ENCODE measurements around the gene MISP. TPM values are rescaled to one million over a fixed set of nuclear protein-coding genes. Genes with fewer than 3 reads are reported as not detected.

The MISP gene
- total and polyA plus RNA-seq, 9 of the 15 experiments (the other 6 are each of a cell fraction or from before 2014, with no cell fraction given), result 0.04 to 0.29 (median 0.05) TPM; not detected in 5

DNA sequence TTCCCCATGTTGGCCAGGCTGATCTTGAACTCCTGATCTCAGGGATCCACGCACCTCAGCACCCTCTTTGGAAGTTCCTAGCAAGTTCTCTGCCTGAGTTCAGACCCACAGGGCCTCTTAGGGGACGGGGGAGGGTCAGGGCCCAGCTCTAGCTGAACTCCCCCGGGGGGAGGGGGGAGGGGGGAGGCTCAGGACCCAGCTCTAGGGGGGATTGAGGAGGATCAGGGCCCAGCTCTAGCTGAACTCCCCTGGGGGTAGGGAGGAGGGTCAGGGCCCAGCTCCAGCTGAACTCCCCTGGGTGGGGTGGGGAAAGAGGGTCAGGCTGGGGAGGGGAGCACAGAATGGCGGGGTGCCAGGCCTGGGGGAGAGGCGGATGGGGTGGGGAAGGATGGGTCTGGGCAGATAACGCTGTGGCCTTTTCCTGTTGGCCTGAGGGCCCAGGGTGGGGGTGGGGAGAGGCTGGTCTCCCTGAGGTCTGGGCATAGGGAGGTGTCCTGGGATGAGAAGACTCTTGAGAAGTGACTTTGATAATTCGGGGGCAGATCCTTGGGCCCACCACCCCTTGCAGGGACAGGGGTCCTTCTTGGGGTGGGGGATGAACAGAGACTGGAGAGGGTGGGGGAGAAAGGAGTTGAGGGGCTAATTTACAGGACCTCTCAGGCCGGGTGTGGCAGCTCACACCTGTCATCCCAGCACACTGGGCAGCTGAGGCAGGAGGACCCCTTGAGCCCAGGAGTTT lies 40.8 kb downstream of the MISP start (continued):
- TF ChIP-seq ZNF589 (CRISPR knock-in tag; IDR thresholded peaks at IDR 0.05; ENCODE audit: low read depth) (peak; percentile 64; the same call in 1 of the 2 replicates), CEBPG (CRISPR knock-in tag; IDR thresholded peaks at IDR 0.05) (no peak), CEBPG (tag; conservative IDR thresholded peaks at IDR 0.05 in 1 of 2, IDR thresholded peaks at IDR 0.05 in 1 of 2) (no peak), ESRRA (IDR thresholded peaks at IDR 0.05; ENCODE audit: borderline replicate concordance, low read depth) (no peak), GATAD2B (IDR thresholded peaks at IDR 0.05; ENCODE audit: borderline replicate concordance) (no peak), ARNT (IDR thresholded peaks at IDR 0.05) (no peak), HNRNPH1 (optimal IDR thresholded peaks at IDR 0.05; ENCODE audit: low read depth, low read length) (no peak), MTA2 (IDR thresholded peaks at IDR 0.05; ENCODE audit: low read depth) (peak; percentile 51), ATF7 (IDR thresholded peaks at IDR 0.05) (no peak), RFX5 (IDR thresholded peaks at IDR 0.05; ENCODE audit: low read depth, low read length) (no peak), DPF2 (IDR thresholded peaks at IDR 0.05) (peak; percentile 80), MTF1 (CRISPR knock-in tag; IDR thresholded peaks at IDR 0.05; ENCODE audit: borderline replicate concordance) (no peak), CREBBP (IDR thresholded peaks at IDR 0.05; ENCODE audit: low read depth, low read length) (no peak), NCOA4 (IDR thresholded peaks at IDR 0.05; ENCODE audit: partially characterized antibody) (no peak), TCF7L2 (IDR thresholded peaks at IDR 0.05; ENCODE audit: low read depth, low read length) (no peak), NEUROD1 (IDR thresholded peaks at IDR 0.05; ENCODE audit: borderline replicate concordance, low read depth, low read length, partially characterized antibody) (peak; percentile 73), BRD4 (IDR thresholded peaks at IDR 0.05) (peak; percentile 83; the same call in 1 of the 2 replicates)
- TF ChIP-seq, protein P1, sequence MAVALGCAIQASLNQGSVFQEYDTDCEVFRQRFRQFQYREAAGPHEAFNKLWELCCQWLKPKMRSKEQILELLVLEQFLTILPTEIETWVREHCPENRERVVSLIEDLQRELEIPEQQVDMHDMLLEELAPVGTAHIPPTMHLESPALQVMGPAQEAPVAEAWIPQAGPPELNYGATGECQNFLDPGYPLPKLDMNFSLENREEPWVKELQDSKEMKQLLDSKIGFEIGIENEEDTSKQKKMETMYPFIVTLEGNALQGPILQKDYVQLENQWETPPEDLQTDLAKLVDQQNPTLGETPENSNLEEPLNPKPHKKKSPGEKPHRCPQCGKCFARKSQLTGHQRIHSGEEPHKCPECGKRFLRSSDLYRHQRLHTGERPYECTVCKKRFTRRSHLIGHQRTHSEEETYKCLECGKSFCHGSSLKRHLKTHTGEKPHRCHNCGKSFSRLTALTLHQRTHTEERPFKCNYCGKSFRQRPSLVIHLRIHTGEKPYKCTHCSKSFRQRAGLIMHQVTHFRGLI (CRISPR knock-in tag; IDR thresholded peaks at IDR 0.05), result no peak
- TF ChIP-seq, protein P2, sequence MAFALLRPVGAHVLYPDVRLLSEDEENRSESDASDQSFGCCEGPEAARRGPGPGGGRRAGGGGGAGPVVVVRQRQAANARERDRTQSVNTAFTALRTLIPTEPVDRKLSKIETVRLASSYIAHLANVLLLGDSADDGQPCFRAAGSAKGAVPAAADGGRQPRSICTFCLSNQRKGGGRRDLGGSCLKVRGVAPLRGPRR (CRISPR knock-in tag; IDR thresholded peaks at IDR 0.05), result no peak
- TF ChIP-seq, protein P3, sequence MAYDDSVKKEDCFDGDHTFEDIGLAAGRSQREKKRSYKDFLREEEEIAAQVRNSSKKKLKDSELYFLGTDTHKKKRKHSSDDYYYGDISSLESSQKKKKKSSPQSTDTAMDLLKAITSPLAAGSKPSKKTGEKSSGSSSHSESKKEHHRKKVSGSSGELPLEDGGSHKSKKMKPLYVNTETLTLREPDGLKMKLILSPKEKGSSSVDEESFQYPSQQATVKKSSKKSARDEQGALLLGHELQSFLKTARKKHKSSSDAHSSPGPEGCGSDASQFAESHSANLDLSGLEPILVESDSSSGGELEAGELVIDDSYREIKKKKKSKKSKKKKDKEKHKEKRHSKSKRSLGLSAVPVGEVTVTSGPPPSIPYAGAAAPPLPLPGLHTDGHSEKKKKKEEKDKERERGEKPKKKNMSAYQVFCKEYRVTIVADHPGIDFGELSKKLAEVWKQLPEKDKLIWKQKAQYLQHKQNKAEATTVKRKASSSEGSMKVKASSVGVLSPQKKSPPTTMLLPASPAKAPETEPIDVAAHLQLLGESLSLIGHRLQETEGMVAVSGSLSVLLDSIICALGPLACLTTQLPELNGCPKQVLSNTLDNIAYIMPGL (CRISPR knock-in tag; IDR thresholded peaks at IDR 0.05), result no peak
- TF ChIP-seq, protein P4, sequence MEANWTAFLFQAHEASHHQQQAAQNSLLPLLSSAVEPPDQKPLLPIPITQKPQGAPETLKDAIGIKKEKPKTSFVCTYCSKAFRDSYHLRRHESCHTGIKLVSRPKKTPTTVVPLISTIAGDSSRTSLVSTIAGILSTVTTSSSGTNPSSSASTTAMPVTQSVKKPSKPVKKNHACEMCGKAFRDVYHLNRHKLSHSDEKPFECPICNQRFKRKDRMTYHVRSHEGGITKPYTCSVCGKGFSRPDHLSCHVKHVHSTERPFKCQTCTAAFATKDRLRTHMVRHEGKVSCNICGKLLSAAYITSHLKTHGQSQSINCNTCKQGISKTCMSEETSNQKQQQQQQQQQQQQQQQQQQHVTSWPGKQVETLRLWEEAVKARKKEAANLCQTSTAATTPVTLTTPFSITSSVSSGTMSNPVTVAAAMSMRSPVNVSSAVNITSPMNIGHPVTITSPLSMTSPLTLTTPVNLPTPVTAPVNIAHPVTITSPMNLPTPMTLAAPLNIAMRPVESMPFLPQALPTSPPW (CRISPR knock-in tag; IDR thresholded peaks at IDR 0.05), result peak; percentile 97
- TF ChIP-seq, protein P5, sequence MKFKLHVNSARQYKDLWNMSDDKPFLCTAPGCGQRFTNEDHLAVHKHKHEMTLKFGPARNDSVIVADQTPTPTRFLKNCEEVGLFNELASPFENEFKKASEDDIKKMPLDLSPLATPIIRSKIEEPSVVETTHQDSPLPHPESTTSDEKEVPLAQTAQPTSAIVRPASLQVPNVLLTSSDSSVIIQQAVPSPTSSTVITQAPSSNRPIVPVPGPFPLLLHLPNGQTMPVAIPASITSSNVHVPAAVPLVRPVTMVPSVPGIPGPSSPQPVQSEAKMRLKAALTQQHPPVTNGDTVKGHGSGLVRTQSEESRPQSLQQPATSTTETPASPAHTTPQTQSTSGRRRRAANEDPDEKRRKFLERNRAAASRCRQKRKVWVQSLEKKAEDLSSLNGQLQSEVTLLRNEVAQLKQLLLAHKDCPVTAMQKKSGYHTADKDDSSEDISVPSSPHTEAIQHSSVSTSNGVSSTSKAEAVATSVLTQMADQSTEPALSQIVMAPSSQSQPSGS (CRISPR knock-in tag; IDR thresholded peaks at IDR 0.05), result no peak
